ENCODE results near the gene IFNAR1. TPM values are rescaled to one million over a fixed set of nuclear protein-coding genes. Genes with fewer than 3 reads are reported as not detected.

IFNAR1 gene
- total and polyA plus RNA-seq, 2 donors (not counting 1 experiment from before 2014, with no cell fraction given), result 14.8 to 55.7 TPM

DNA sequence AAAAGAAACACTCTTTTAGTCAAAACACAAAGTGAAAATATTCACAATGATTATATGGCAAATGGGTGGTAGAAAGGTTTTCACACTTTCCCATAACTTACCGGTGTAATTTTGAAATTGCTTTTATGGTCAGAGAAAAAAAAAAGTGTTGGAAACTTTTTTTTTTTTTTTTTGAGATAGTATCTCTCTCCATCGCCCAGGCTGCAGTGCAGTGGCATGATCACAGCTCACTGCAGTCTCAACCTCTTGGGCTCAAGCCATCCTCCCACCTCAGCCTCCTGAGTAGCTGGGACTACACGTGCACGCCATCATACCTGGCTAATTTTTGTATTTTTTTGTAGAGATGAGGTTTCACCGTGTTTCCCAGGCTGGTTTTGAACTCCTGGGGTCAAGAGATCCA is 81.7 kb downstream of the IFNAR1 start:
- no peaks in the 10 kb centered on the region for H3K27me3 Mint-ChIP-seq

More for the DNA sequence above, 81.7 kb downstream of the IFNAR1 start:
- Histone ChIP-seq H3K27me3 (replicated peaks in 1 of 4; ENCODE audit: control extremely low read depth in 1 of 4, control insufficient read depth in 3 of 4, insufficient read depth in 4 of 4, low read length in 3 of 4) (no peaks in the 10 kb centered on the region), H2AFZ (ENCODE audit: insufficient read depth, low read depth, low read length, poor library complexity, severe bottlenecking) (no peak overlapping the region), H3K4me3 (ENCODE audit: control extremely low read depth in 1 of 5, extremely low read depth in 1 of 5, insufficient read depth in 1 of 5, low read depth in 2 of 5, low read length in 4 of 5) (peak overlapping the region in 1 of 5 experiments; percentile 10), H3K36me3 (replicated peaks in 1 of 2; ENCODE audit: control extremely low read depth in 1 of 2, control insufficient read depth in 1 of 2, extremely low read depth in 1 of 2, insufficient read depth in 2 of 2, low read length in 1 of 2) (peaks cover 4 to 35% of the 10 kb centered on the region in 2 experiments), H3K4me1 (ENCODE audit: control insufficient read depth in 2 of 2, insufficient read depth in 2 of 2, low read length in 2 of 2) (peaks cover 43 to 78% of the 10 kb centered on the region in 2 donors), H3K27ac (ENCODE audit: low read length in 2 of 2) (peak overlapping the region in 1 of 2 donors; percentile 83), H3K9me3 (ENCODE audit: control extremely low read depth in 1 of 3, control insufficient read depth in 2 of 3, insufficient read depth in 1 of 3, low read length in 2 of 3) (no peaks in the 10 kb centered on the region), H3K4me2 (replicated peaks; ENCODE audit: low read depth, low read length, poor library complexity, severe bottlenecking) (peak overlapping the region; percentile 80), H3K9ac (ENCODE audit: low read length) (peak overlapping the region; percentile 16), H4K20me1 (ENCODE audit: control insufficient read depth, insufficient read depth, low read length, poor library complexity, severe bottlenecking) (peaks cover 56% of the 10 kb centered on the region), H3K79me2 (ENCODE audit: control insufficient read depth, insufficient read depth, low read length) (peaks cover 80% of the 10 kb centered on the region)
- intact Hi-C loops (cut with micrococcal nuclease), result no loop called here
- Mint-ChIP-seq H3K4me1 (peaks cover 75% of the 10 kb centered on the region), H3K4me3 (peak overlapping the region; percentile 100), H3K27ac (peak overlapping the region; percentile 82), H3K9me3 (ENCODE audit: insufficient read depth) (no peaks in the 10 kb centered on the region)
- WGBS (ENCODE audit: insufficient coverage), result no CpG with 5 or more reads among the region's 5 CpGs
- no peak for ATAC-seq (ENCODE audit: low read depth)
- TF ChIP-seq EZH2 (IDR thresholded peaks at IDR 0.05; ENCODE audit: borderline replicate concordance, insufficient read depth, low read depth, low read length, poor library complexity, severe bottlenecking), result no peak
- TF ChIP-seq, protein P1, sequence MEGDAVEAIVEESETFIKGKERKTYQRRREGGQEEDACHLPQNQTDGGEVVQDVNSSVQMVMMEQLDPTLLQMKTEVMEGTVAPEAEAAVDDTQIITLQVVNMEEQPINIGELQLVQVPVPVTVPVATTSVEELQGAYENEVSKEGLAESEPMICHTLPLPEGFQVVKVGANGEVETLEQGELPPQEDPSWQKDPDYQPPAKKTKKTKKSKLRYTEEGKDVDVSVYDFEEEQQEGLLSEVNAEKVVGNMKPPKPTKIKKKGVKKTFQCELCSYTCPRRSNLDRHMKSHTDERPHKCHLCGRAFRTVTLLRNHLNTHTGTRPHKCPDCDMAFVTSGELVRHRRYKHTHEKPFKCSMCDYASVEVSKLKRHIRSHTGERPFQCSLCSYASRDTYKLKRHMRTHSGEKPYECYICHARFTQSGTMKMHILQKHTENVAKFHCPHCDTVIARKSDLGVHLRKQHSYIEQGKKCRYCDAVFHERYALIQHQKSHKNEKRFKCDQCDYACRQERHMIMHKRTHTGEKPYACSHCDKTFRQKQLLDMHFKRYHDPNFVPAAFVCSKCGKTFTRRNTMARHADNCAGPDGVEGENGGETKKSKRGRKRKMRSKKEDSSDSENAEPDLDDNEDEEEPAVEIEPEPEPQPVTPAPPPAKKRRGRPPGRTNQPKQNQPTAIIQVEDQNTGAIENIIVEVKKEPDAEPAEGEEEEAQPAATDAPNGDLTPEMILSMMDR (IDR thresholded peaks at IDR 0.05), result no peak
- POLR2A ChIA-PET, result interaction anchor here (0.7 to 4.4 kb wide), 6 partner anchors 18 to 137 kb away, joined by 3 to 26 read pairs (median 6); partner anchors contain the start of genes IFNAR1 and SON
- no peak for DNase-seq
- CTCF ChIA-PET, result interaction anchor here (0.6 to 7.3 kb wide), 13 partner anchors 10 to 209 kb away, joined by 3 to 109 read pairs (median 4); partner anchors contain the start of gene IFNAR1

Other genes starting within 250 kb of the IFNAR1 start
- gene IFNAR2, start 95.0 kb upstream of the IFNAR1 start, total RNA-seq, result 45.0 and 52.2 TPM in 2 replicates
- 33.0 and 33.2 TPM in 2 replicates for gene IFNAR2, start 95.0 kb upstream of the IFNAR1 start, polyA plus RNA-seq
- 32.5 and 35.5 TPM in 2 replicates for gene IL10RB, start 58.6 kb upstream of the IFNAR1 start, total RNA-seq
- gene IL10RB, start 58.6 kb upstream of the IFNAR1 start, polyA plus RNA-seq, result 29.3 and 39.4 TPM in 2 replicates
- 93.9 and 108 TPM in 2 replicates for gene IFNGR2, start 78.4 kb downstream of the IFNAR1 start, total RNA-seq
- 85.2 and 96.0 TPM in 2 replicates for gene IFNGR2, start 78.4 kb downstream of the IFNAR1 start, polyA plus RNA-seq
- 79.0 and 79.5 TPM in 2 replicates for gene TMEM50B, start 155.0 kb downstream of the IFNAR1 start, total RNA-seq
- 52.6 and 88.4 TPM in 2 replicates for gene TMEM50B, start 155.0 kb downstream of the IFNAR1 start, polyA plus RNA-seq
- 2.4 and 2.5 TPM in 2 replicates for gene DNAJC28, start 166.7 kb downstream of the IFNAR1 start, total RNA-seq
- gene DNAJC28, start 166.7 kb downstream of the IFNAR1 start, polyA plus RNA-seq, result 0.17 and 0.30 TPM in 2 replicates
- 58.3 and 65.3 TPM in 2 replicates for gene GART, start 217.1 kb downstream of the IFNAR1 start, total RNA-seq
- gene GART, start 217.1 kb downstream of the IFNAR1 start, polyA plus RNA-seq, result 8.6 and 8.7 TPM in 2 replicates
- 441 and 463 TPM in 2 replicates for gene SON, start 218.1 kb downstream of the IFNAR1 start, total RNA-seq
- gene SON, start 218.1 kb downstream of the IFNAR1 start, polyA plus RNA-seq, result 92.0 and 107 TPM in 2 replicates